ENCODE results near the gene ZNF804B.

Gene ZNF804B

DNA sequence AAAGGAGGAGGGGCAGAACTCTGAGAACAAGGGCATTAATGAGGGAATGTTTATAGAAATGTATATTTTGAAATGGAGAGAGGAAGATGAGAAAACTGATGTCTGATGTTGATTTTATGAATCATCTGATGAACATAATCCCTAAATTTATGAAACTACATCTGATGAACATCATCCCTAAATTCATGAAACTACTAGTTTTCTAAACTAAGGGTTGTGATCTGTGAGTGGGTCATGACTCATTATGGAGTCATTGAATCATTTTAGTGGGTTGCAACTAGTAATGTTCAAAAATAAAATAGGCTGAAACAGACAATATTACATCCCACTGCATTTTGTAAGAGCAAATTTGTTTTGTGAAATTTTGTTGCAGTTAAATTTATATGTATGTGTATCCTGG lies 478.7 kb downstream of the ZNF804B start:
- Histone ChIP-seq H3K27ac (no peak overlapping the region), H3K36me3 (no peaks in the 10 kb centered on the region), H3K27me3 (ENCODE audit: insufficient read depth, low read depth, severe bottlenecking) (no peaks in the 10 kb centered on the region), H3K4me3 (ENCODE audit: low read depth, low read length) (no peak overlapping the region), H3K9me3 (ENCODE audit: severe bottlenecking) (no peaks in the 10 kb centered on the region)
- no peak for DNase-seq
- TF ChIP-seq, protein P1, sequence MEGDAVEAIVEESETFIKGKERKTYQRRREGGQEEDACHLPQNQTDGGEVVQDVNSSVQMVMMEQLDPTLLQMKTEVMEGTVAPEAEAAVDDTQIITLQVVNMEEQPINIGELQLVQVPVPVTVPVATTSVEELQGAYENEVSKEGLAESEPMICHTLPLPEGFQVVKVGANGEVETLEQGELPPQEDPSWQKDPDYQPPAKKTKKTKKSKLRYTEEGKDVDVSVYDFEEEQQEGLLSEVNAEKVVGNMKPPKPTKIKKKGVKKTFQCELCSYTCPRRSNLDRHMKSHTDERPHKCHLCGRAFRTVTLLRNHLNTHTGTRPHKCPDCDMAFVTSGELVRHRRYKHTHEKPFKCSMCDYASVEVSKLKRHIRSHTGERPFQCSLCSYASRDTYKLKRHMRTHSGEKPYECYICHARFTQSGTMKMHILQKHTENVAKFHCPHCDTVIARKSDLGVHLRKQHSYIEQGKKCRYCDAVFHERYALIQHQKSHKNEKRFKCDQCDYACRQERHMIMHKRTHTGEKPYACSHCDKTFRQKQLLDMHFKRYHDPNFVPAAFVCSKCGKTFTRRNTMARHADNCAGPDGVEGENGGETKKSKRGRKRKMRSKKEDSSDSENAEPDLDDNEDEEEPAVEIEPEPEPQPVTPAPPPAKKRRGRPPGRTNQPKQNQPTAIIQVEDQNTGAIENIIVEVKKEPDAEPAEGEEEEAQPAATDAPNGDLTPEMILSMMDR (IDR thresholded peaks at IDR 0.05; ENCODE audit: low read depth, low read length), result no peak

DNA sequence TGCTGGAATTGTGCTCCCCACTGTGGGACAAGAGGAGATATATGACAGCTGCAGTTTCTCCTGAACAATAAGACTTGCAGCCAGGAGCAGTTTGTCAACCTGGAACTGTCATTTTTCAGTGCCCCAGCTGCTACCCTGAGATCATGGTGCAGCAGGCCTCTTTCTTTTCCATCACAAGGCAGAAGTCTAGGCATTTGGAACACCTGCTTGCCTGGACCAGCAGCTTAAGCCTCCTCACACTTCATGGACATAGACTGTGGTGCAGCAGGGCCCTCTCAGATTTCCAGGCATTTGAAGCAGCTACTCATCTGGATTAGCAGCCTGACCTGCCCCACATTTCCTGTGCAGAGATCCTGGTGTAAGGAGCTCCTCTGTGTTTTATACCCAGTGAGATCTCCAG lies 486.7 kb downstream of the ZNF804B start:
- no peak overlapping the region for H3K27ac ChIP-seq
- TF ChIP-seq, protein P1 (IDR thresholded peaks at IDR 0.05; ENCODE audit: low read depth, low read length), result no peak
- H3K4me3 ChIP-seq (ENCODE audit: low read depth, low read length), result no peak overlapping the region
- peaks cover 9% of the 10 kb centered on the region for H3K9me3 ChIP-seq (ENCODE audit: severe bottlenecking)
- H3K36me3 ChIP-seq, result no peaks in the 10 kb centered on the region
- DNase-seq, result no peak
- H3K27me3 ChIP-seq (ENCODE audit: insufficient read depth, low read depth, severe bottlenecking), result no peaks in the 10 kb centered on the region

DNA sequence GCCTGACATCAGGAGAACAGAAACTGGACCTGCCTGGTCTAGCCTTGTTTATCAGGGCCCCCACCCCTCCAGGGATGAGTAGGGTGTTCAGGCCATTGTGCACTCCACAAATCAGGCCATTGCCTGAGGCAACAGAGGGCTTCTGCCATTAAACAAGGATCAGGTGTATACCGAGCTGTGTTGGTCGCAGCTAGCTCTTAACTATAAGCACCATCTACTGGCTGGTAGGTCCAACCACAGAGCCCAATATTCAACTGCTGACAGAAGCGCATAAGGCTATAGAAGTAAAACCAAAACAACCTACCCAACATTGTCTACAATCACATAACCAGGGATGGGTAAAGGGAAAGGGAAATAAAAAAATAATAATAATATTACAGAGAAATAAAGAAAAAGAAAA lies 487.7 kb downstream of the ZNF804B start:
- no peaks in the 10 kb centered on the region for H3K27me3 ChIP-seq (ENCODE audit: insufficient read depth, low read depth, severe bottlenecking)
- TF ChIP-seq, protein P1 (IDR thresholded peaks at IDR 0.05; ENCODE audit: low read depth, low read length), result no peak

DNA sequence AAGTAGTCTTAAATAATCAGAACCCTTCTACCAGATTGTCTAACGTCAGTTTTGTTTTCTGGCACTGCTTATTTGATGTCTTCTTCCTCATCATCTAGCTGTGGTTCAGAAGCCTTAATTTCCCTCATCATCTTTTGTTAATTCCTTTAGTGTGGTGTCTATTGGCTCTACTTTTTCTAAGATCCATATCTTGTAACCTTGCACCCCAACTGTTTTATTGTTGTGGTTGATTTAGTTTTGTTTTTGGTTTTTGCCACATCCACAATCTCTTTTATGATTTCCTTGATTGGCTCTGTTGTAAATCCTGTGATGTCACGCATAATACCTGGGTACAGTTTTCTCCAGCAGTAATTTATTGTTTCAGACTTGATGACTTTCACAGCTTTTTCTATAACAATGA lies 499.6 kb downstream of the ZNF804B start:
- no peaks in the 10 kb centered on the region for H3K9me3 ChIP-seq (ENCODE audit: severe bottlenecking)
- TF ChIP-seq, protein P1 (IDR thresholded peaks at IDR 0.05; ENCODE audit: low read depth, low read length), result no peak
- DNase-seq, result no peak
- no peak overlapping the region for H3K27ac ChIP-seq
- no peaks in the 10 kb centered on the region for H3K36me3 ChIP-seq
- H3K4me3 ChIP-seq (ENCODE audit: low read depth, low read length), result no peak overlapping the region
- H3K27me3 ChIP-seq (ENCODE audit: insufficient read depth, low read depth, severe bottlenecking), result no peaks in the 10 kb centered on the region

More for the DNA sequence above, 487.7 kb downstream of the ZNF804B start:
- Histone ChIP-seq H3K4me3 (ENCODE audit: low read depth, low read length) (no peak overlapping the region), H3K27ac (no peak overlapping the region), H3K9me3 (ENCODE audit: severe bottlenecking) (peaks cover 9% of the 10 kb centered on the region), H3K36me3 (no peaks in the 10 kb centered on the region)
- DNase-seq, result no peak

DNA sequence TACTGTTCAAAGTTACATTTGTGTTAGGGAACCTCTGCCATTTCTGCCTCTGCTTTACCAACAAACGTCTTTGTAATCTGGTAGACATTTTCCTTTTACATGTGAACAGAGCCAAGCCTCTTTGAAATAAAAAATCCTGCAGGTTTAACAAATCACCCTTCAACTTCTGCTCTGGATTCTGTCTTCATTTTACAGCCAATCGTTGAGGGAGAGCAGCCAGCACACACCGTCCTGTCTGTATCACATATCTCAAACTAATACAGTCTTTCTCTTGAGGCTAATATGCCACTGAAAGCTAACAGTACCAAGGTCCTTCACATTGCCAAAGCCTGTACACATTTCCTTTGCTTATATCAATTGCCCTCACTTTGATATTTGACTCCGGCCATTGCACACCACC lies 504.6 kb downstream of the ZNF804B start:
- Histone ChIP-seq H3K36me3 (no peaks in the 10 kb centered on the region), H3K27ac (no peak overlapping the region), H3K9me3 (ENCODE audit: severe bottlenecking) (no peaks in the 10 kb centered on the region), H3K4me3 (ENCODE audit: low read depth, low read length) (no peak overlapping the region), H3K27me3 (ENCODE audit: insufficient read depth, low read depth, severe bottlenecking) (no peaks in the 10 kb centered on the region)
- DNase-seq, result no peak
- TF ChIP-seq, protein P1 (IDR thresholded peaks at IDR 0.05; ENCODE audit: low read depth, low read length), result no peak

DNA sequence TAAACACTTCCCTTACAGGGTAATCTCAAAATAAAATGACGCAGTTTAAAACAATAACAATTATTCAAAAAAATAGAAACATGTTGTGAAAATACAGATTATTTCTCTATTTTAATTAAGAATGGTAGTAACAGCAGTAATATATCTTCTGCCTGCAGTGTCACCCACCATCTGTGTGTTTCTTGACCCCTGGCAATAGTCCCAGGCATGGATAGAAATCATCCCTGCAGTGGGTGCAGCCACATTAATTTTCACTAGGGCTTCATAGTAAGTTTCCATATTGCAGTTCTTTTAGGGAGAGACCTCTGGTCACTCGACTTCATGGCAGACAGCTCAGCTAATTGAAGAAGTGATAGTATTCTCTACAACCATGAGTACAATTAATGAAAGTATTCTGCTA lies 506.1 kb downstream of the ZNF804B start:
- H3K9me3 ChIP-seq (ENCODE audit: severe bottlenecking), result no peaks in the 10 kb centered on the region
- no peak overlapping the region for H3K4me3 ChIP-seq (ENCODE audit: low read depth, low read length)
- no peak for DNase-seq
- no peaks in the 10 kb centered on the region for H3K27me3 ChIP-seq (ENCODE audit: insufficient read depth, low read depth, severe bottlenecking)
- H3K36me3 ChIP-seq, result no peaks in the 10 kb centered on the region
- no peak overlapping the region for H3K27ac ChIP-seq
- TF ChIP-seq, protein P1 (IDR thresholded peaks at IDR 0.05; ENCODE audit: low read depth, low read length), result no peak
